K562 (cell line): ENCODE measurements around the gene PIGX. TPM values are rescaled to one million over a fixed set of nuclear protein-coding genes. Genes with fewer than 3 reads are reported as not detected.

Source experiments
- AFF4 ChIP-seq: sonication (generic); formaldehyde crosslinking; IDR thresholded peaks from 2 replicates; pipeline ENCODE4 v1.8.0; 2023; ENCODE audit warnings: mild to moderate bottlenecking, missing genetic modification reagents
- ARID2 ChIP-seq: fragments of 450-650 bp; IDR thresholded peaks from 2 replicates; pipeline ENCODE4 v1.6.1; 2017; ENCODE audit warnings: antibody characterized with exemption, mild to moderate bottlenecking
- BCOR ChIP-seq: fragments of 450-650 bp; IDR thresholded peaks from 2 replicates; pipeline ENCODE4 v1.6.1; 2016
- CREB1 ChIP-seq, 2 experiments: sonication (generic) in 1 of 2; formaldehyde crosslinking in 1 of 2; IDR thresholded peaks; 2 replicates each; pipeline versions ENCODE4 v1.6.1 to v1.8.0; 2012 to 2022; ENCODE audit warnings: inconsistent platforms in 1 of 2, mild to moderate bottlenecking in 1 of 2, missing genetic modification reagents in 1 of 2, moderate library complexity in 1 of 2
- ELF4 ChIP-seq: fragments of 450-650 bp; formaldehyde crosslinking; IDR thresholded peaks from 2 replicates; pipeline ENCODE4 v1.4.0; 2022; ENCODE audit warnings: missing genetic modification characterization
- FOXA1 ChIP-seq: fragments of 450-650 bp; IDR thresholded peaks from 2 replicates; pipeline ENCODE4 v1.6.1; 2016; ENCODE audit warnings: mild to moderate bottlenecking, borderline replicate concordance
- FUS ChIP-seq: fragments of 200-400 bp; formaldehyde crosslinking; optimal IDR thresholded peaks from 2 replicates; pipeline ENCODE3; 2017; ENCODE audit warnings: low read depth, low read length
- KAT8 ChIP-seq: fragments of 450-650 bp; IDR thresholded peaks from 2 replicates; pipeline ENCODE4 v1.6.1; 2016; ENCODE audit warnings: low read depth, mild to moderate bottlenecking
- LARP7 ChIP-seq: fragments of 450-650 bp; IDR thresholded peaks from 2 replicates; pipeline ENCODE4 v1.6.1; 2016
- NFRKB ChIP-seq: fragments of 450-650 bp; IDR thresholded peaks from 2 replicates; pipeline ENCODE4 v1.6.1; 2016; ENCODE audit warnings: low read depth
- SP1 ChIP-seq: sonication (generic); formaldehyde crosslinking; IDR thresholded peaks from 2 replicates; pipeline ENCODE4 v1.8.1; 2022; ENCODE audit warnings: mild to moderate bottlenecking, missing genetic modification reagents
- SRF ChIP-seq, 2 experiments: fragments of 250-450, 450-650 bp in 1 of 2; sonication (Bioruptor Pico) in 1 of 2; sonication (generic) in 1 of 2; formaldehyde crosslinking; IDR thresholded peaks; 2 replicates each; pipeline versions ENCODE4 v1.5.0 to v1.5.1; 2020 to 2022; ENCODE audit warnings: mild to moderate bottlenecking in 1 of 2, missing genetic modification reagents in 1 of 2
- TEAD1 ChIP-seq, 2 experiments: fragments of 450-650 bp in 1 of 2; sonication (generic) in 1 of 2; formaldehyde crosslinking; IDR thresholded peaks; 2 replicates each; pipeline versions ENCODE4 v1.4.0 to v1.8.0; 2020 to 2022; ENCODE audit warnings: mild to moderate bottlenecking in 2 of 2, missing genetic modification reagents in 1 of 2
- TRIM25 ChIP-seq: fragments of 450-650 bp; IDR thresholded peaks from 2 replicates; pipeline ENCODE4 v1.7.0; 2016; ENCODE audit warnings: borderline replicate concordance
- UBTF ChIP-seq, 2 experiments: IDR thresholded peaks; 2 replicates each; pipeline ENCODE4 v1.6.1; 2012; ENCODE audit warnings: improper control_type of control experiment in 2 of 2, low read depth in 2 of 2, low read length in 2 of 2, borderline replicate concordance in 1 of 2
- WHSC1 ChIP-seq: IDR thresholded peaks from one replicate; pipeline ENCODE4 v1.6.1; 2012; ENCODE audit warnings: low read length, control low read depth, inconsistent platforms
- ZNF3 ChIP-seq: fragments of 250-450 bp; sonication (Bioruptor Pico); IDR thresholded peaks from 2 replicates; pipeline ENCODE4 v1.5.0; 2021; ENCODE audit warnings: mild to moderate bottlenecking, moderate library complexity
- ZNF324 ChIP-seq: fragments of 250-450 bp; sonication (Bioruptor Pico); IDR thresholded peaks from 2 replicates; pipeline ENCODE4 v1.4.0; 2020; ENCODE audit warnings: mild to moderate bottlenecking
- polyA plus RNA-seq, 8 experiments: library from polyadenylated mRNA; depleted of rRNA in 4 of 8; stranded (reverse) in 5 of 8; unstranded in 3 of 8; fragments of >200 nt; fragmentation: Nextera tagmentation in 2 of 8; fragmentation: Illumina TruSeq in 1 of 8; extraction: Ambion mirVana in 2 of 8; extraction: Trizol in 1 of 8; gene quantifications; 2 replicates each; pipeline versions ENCODE4 v1.2.1 to v1.2.3, GENCODE V29; 2011 to 2014; ENCODE audit warnings: inconsistent platforms in 1 of 8, missing spikeins in 1 of 8
- total RNA-seq, 7 experiments: library from RNA; depleted of rRNA in 6 of 7; stranded (reverse); fragments of >200 nt in 6 of 7; fragmentation: Illumina TruSeq in 2 of 7; extraction: Trizol in 2 of 7; gene quantifications; 2 replicates each; pipeline versions ENCODE4 v1.2.1 to v1.2.3, GENCODE V29; 2011 to 2021; ENCODE audit warnings: low replicate concordance in 1 of 7

PIGX gene
- total and polyA plus RNA-seq, 9 of the 15 experiments (the other 6 are each of a cell fraction or from before 2014, with no cell fraction given): 3.7 to 36.3 (median 26.9) TPM

- TF ChIP-seq FOXA1 (no peak), AFF4 (CRISPR knock-in tag) (peak; percentile 34; the same call in 1 of the 2 replicates), SRF (CRISPR knock-in tag; IDR thresholded peaks at IDR 0.05) (0 out of 4 replicates have a peak, but pooled peaks of 1 of the 2 experiments have one; percentile 19), ZNF3 (CRISPR knock-in tag) (no peak), NFRKB (peak; percentile 7; the same call in 1 of the 2 replicates), BCOR (0 out of 2 replicates have a peak, but pooled peaks have one; percentile 32), TRIM25 (0 out of 2 replicates have a peak, but pooled peaks have one; percentile 45), WHSC1 (no peak), TEAD1 (CRISPR knock-in tag; IDR thresholded peaks at IDR 0.05) (no peak), SP1 (CRISPR knock-in tag) (0 out of 2 replicates have a peak, but pooled peaks have one; percentile 12), FUS (peak; percentile 22), ELF4 (CRISPR knock-in tag) (0 out of 2 replicates have a peak, but pooled peaks have one; percentile 50), KAT8 (no peak), ARID2 (peak; percentile 56; the same call in 1 of the 2 replicates), UBTF (IDR thresholded peaks at IDR 0.05; ENCODE audit: borderline replicate concordance in 1 of 2, low read depth in 2 of 2, low read length in 2 of 2) (peak in 1 of 2 experiments; percentile 57; a peak in 2 of 4 replicates), ZNF324 (CRISPR knock-in tag) (0 out of 2 replicates have a peak, but pooled peaks have one; percentile 17), CREB1 (IDR thresholded peaks at IDR 0.05) (no peak), CREB1 (CRISPR knock-in tag; IDR thresholded peaks at IDR 0.05) (peak; percentile 6; the same call in 1 of the 2 replicates), LARP7 (peak; percentile 67; the same call in 1 of the 2 replicates)
Measured at GRCh38 chr3:196740481-196741248, 28.5 kb downstream of the PIGX start (continued).
